Activated naive CD4-positive, alpha-beta T cell treated with Interleukin-2 at 50 U/mL for 16 hours (primary cell): ENCODE data around the gene NPPA.
"Not testable (repeated sequence)": the region's sequence is repeated elsewhere in the genome, so short reads cannot be mapped to it uniquely, and the experiment has no call there.

Source experiments
- DNase-seq: peaks from one replicate; pipeline ENCODE4 v3.0.0-alpha.2; 2020

NPPA gene

DNA sequence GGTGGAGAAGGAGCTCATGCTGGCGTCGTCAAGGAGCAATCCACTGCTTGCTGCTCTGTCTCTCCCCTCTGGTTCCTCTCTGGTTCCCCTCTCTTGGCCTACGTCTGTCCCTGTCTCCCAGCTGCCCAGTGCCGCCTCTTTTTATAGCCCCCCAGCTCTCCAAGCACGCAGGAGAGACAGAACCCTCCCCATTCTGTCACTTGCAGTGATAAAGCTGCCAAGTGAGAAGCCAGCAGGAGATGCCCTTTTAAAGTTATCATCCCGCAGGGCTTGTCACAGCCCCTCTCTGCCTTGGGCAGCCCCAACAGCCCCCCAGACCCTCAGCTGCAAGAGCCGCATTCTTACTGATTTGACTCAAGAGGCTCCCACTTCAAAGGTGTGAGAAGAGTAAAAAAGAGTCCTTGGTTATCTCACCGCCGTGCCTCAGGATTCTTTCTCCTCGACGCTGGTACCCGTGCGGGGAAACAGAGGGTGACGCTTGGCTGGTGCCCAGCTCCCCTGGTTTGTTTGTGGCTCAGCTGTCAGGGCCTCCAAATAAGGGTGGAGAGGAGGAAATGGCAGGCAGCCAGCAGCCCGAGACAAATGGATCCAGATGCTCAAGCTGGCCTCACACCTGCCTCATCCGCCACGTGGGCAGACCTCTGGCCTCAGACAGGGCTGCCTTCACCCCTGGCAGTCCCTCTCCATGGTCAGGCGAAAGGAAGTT lies at the start of gene NPPA:
Gene NPPA (minus strand): TSS at position 117 of the 706 bp plus-strand sequence. CDS start 99 bp downstream, at position 18.
- no peak for DNase-seq

DNA sequence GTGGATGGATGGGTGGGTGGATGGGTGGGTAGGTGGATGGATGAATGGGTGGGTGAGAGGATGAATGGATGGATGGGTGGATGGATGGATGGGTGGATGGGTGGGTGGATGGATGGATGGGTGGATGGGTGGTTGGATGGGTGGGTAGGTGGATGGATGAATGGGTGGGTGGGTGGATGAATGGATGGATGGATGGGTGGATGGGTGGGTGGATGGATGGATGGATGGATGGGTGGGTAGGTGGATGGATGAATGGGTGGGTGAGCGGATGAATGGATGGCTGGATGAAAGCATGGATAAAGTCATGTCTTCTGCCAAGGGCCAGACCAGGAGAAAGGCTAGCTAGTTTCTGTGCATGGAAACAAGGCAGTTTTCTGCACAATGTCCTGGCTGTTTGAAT lies 46.9 kb upstream of the NPPA start:
- DNase-seq: not testable (repeated sequence)

DNA sequence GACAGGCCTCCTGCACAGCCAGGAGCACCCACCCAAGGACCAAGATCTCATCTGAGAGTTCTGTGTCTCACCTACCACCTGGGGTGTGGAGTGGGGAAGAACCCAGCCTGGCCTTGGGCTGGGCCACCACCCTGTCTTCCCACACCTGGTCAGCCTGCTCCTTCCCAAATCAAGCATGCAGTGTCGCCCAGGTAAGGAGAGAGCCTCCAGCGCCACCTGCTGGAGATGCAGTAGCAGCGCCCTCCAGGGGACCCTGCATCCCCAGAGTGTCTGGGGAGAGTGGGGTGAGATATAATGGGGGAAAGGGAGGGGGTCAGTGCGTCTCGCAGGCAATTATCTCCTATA lies 46.3 kb upstream of the NPPA start:
- peak; percentile 71 for DNase-seq

DNA sequence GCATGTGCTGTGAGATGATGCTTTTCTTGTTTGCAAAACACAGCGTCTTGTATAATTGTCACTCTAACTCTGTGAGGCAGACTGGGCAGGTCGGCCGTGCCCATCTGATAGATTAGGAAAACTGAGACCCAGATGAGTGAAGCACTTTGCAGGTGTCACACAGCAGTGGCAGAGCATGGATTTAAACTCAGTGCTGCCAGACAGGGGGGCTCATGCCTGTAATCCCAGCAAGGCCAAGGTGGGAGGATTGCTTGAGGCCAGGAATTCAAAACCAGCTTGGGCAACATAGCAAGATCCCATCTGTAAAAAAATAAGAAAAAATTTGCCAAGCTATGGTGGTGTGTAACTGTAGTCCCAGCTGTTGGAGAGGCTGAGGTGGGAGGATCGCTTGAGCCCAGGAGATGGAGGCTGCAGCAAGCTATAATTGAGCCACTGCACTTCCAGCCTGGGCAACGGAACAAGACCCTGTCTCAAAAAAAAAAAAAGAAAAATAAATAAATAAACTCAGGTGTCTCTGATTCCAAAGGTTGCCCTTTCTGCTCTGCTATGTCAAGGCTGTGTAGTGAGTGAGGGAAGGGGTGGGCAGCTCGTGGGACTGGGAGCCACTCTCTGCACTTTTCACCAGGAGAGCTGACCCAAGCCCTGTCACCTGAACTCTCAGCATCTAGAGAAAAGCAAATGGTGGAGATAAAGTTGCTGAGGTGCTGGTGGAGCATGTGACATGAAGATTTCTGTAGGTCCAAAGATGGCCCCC lies 44.0 kb upstream of the NPPA start:
- DNase-seq: no peak

DNA sequence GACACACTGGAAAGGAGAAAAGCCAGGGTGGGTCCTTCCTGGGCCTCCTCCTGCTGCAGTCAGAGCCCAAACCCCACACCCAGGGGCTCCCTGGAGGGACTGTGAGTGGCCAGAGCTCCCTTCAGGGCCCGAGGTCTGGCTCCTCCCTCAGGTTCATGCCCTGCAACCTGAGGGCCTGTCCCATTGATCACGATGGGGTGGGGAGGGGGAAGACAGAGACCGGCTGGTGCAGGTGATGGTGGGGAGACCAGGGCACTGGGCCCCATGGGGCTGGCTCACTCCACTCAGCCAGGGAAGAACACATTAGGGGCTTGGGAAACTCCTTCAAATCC lies 41.3 kb upstream of the NPPA start:
- DNase-seq: no peak

DNA sequence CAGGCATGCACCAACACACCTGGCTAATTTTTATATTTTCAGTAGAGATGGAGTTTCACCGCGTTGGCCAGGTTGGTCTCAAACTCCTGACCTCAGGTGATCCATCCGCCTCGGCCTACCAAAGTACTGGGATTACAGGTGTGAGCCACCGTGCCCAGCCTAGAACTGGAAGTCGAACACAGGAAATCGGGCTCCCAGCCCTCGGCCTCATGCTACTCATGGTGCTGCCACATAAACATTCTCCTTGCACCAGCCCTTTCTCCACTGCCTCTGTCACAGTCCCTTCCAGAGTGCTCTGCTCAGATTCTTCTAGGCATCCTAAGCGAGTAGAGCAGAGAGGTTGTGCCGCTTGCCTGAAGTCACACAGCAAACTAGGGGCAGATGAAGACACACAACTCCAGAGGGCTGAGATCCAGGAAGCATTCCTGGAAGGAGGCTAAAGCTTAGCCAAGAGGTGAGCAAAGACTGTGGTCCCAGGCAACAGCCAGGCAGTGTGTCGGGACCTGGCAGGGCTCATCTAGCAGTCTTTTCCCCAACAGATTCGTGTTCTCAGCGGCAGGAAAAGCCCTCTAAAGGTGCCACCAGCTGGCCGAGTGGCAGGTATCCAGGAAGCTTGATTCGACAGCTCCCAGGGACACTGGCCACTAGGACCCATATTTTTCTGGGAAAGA lies 40.8 kb upstream of the NPPA start:
- no peak for DNase-seq

DNA sequence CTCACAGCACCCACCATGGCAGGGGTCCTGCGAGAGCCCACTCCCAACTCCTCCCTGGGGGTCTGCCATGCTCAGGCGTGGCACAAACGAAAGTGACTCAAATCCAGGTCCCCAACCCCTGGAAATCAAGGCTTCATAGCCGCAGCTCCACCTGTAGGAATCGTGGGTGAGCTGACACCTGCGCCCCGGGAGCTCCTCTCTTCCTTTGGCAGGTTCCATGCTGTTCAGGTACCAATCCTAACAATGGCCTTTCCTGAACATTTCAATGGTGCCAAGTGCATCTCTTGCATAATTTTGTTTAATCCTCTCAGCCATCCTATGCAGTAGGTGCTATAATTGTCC lies 40.1 kb upstream of the NPPA start:
- DNase-seq: no peak

DNA sequence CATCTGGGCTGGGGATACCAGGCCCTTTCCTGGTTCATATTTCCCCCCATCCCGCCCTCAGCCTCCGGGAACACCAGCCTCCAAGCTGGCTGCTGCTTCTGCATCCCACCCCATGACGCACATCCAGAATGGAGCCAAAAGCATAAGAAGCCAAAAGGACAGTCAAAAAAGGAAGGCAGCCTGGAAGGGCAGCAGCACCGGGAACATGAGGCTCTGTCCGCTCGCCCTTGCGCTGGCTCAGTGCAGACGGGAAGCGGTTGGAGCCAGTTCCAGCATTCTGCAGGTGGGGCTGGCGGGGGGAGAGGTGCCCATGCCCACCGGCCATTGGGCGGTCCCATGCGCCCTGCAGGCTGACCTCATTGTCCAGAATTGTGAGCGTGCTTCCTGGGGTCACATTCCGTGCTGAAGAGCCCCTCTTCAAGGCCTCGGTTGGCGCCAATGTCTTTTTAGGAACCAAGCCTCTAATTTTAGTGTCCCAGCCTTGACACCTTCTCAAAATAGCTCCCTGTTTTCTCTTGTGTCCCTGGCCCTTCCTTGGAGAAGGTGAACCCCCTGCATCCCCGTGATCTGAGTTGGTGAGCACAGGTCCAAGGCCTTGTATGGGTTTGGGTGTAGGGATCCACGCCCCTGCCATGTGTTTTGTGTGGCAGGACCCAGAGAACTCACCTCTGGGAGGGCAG lies 39.5 kb upstream of the NPPA start:
- DNase-seq: no peak

DNA sequence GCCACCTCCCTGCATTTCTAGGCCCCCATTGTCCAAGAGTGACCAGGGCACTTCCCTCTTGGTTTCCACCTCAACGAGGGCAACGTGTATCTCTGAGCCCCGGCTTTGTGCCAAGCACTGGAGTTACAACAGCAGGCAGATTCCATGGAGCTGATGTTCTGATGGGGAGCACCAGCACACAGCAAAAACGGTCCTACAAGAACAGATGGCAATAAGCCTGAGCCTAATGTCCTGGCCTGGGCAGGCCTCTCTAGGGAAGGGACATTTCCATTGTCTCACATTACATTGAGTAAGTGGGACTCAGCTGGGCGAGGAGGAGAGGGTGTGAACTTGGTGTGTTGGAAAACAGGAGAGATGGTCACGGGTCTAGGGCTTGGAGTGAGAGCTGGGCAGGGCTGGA lies 38.3 kb upstream of the NPPA start:
- DNase-seq: no peak

DNA sequence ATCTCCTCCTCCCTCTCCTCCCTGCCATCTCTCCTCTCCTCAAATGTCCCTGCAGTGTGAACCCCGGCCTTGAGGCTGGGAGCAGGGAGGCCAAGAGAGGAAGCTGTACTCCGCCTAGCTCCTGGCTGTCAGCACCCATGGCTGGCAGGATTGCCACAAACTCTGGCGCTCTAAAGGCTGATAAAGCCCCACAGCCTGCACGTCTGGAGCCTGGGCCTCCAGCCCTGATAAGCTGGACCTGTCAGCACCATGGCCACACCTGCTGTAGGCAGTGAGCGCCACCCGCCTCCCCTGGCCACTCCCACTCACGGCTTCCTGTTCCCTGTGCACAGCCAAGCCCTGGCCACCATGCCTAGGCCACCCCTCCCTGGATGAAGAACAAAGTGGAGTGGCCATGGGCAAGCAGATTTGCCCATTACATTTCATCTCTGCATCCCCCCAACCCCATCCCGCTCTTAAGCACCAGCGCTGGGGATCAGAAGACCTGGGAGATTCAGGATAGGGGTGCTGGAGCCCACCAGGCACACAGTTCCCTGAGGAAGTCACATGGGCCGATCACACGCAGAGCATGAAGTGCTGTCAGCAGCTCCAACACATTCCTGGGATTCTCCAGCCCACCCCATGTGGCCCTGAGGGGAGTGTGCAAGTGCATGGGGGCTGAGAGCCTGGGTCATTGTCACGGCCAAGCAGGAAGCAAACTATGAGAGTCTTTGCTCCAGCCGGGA lies 35.4 kb upstream of the NPPA start:
- no peak for DNase-seq

DNA sequence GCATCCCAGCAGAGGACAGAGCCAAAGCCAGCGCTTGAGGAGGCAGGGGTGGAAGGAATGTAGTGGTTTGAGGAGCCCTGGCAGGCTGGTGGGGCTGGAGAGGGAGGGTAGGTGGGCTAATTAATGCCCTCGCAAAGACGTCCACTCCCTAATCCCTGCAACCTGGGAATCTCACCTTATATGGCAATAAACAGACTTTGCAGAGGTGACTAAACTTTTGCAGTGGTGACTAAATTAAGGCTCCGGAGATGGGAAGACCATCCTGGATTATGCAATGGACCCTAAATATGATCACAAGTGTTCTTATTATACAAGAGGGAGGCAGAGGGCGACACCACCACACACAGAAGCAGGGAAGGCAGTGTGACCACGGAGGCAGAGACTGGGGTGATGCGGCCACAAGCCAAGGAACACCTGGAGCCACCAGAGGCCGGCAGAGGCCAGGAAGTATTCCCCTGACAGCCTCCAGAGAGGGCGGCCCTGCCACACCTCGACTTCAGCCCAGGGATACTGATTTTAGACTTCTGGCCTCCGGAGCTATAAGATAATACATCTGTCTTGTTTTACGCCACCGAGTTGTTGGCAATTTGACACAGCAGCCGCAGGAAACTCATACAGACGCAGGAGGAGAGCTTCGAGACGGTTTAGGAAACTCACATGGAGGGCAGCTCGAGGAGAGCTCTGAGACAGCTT lies 34.3 kb upstream of the NPPA start:
- DNase-seq: no peak

DNA sequence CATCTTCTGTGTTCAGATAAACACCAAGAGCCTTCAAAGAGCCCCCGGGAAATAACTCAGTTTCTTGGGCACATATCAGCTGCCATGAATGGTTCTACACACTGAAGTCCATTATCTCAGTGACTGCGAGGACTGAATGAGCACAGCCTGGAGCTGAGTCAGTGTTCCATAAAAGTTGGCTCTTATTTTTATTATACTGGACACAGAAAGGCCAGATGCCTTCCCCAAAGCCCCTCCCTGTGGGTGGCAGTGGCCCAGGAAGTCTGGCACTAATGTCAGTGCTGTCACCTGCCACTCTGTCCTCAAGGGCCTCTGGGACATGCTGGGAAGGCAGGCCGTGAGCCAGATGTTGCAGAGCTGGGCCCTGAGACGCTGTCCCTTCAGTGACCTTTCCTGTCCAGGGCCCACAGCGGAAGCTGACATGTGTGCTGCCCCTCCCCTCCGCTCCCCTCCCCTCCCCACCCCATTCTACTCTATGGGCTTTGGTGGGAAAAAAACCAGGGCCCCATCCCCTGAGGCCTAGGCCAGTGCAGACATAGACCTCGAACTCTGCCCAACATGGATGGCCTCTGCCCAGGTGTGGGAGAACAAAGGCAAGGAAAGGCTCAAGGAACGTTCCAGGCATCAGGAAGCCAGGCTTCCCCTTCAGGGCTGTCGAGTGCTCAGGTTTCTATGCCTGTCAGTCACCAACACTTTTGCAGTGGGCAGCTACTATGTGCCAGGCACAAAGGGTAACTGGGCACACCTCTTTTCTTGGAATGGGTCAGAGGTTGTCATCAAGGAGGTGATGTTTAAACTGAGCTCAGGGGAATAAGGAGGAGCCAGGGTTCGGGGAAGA lies 33.5 kb upstream of the NPPA start:
- no peak for DNase-seq

DNA sequence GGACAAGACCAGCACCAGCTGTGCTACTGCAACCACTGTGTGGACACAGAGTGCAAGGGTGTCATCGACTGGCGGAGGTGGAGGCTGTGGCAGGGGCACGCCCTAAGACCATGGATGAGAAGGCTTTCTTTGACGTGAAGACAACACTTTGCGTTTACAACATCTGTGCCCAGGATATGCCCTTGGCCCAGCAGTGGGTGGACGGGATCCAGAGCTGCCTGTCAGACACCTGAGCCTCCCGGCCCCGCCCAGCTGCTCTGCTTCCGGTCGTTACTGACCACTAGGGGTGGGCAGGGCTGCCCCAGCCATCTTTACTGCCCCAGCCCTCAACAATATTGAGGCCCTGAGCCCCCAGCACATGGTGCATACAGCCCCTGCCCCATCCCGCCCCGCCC lies 32.6 kb upstream of the NPPA start:
- DNase-seq: no peak

DNA sequence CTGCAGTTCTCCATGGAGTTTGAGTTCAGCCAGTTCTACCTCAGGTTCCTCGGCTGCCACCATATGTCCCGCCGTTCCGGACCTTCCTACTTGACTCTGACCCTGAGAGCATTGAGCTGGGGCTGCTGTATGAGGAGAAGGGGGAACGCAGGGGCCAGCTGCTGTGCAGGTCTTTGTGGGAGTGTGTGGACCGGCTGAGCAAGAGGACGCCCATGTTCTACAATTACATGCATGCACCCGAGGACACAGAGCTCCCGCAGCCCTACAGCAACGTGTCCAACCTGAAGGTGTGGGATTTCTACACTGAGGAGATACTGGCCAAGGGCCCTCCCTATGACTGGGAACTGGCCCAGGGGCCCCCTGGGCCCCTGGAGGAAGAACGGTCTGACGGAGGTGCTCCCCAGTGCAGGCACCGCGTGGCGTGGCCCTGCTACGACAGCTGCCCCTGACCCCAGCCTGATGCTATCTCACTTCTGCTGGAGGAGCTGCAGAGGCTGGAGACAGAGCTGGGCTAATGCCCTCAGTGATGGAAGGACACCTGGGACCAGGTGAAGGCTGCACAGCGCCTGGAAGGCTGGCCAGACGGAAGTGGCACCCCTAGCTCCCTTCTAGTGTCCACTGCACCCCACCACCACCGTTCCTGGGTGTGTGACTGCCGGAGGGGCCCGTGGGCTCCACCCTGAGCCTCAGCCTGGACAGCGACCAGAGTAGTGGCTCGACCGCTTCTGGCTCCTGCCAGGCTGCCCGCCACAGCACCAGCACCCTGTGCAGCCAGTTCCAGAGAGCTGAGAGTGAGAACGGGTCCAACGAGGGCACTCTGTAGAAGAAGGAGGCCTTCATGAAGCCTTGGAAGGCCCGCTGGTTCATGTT lies 32.0 kb upstream of the NPPA start:
- DNase-seq: no peak

DNA sequence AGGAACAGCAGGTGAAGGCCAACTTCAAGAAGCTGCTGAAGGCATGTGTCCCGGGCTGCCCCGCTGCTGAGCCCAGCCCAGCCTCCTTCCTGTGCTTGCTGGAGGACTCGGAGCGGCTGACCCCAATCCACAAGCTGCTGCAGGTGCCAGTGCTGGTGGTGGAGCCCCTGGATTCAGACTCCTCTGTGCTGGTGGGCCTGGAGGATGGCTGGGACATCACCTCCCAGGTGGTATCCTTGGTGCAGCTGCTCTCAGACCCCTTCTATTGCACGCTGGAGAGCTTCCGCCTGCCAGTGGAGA lies 31.3 kb upstream of the NPPA start:
- DNase-seq: no peak

DNA sequence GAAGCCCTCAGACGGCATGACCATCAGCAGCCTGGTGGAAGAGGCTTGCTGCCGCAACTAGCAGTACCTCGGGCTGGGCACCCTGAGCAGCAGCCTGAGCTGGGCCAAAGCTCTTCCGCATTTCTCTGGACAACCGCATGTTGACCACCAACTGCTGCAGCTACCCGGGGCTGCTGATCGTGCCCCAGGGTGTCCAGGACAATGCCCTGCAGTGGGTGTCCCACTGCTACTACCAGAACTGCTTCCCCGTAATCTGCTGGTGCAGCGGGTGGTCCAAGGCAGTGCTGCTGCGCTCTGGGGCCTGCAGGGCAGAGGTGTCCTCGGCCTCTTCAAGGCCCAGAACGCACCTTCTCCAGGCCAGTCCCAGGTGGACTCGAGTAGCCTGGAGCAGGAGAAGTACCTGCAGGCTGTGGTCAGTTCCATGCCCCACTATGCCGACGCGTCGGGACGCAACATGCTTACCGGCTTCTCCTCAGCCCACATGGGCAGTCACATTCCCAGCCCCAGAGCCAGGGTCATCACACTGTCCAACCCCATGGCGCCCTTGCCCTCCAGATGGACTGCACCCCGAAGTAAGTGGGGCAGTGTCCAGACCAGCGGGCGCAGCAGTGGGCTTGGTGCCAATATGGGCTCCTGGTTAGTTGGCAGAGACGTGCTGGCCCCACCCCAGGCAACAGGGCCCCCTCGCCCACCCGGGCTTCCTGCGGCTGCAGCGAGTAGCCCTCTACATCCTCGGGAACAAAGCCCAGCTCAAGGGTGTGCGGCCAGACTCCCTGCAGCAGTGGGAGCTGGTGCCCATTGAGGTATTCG lies 30.7 kb upstream of the NPPA start:
- DNase-seq: no peak

DNA sequence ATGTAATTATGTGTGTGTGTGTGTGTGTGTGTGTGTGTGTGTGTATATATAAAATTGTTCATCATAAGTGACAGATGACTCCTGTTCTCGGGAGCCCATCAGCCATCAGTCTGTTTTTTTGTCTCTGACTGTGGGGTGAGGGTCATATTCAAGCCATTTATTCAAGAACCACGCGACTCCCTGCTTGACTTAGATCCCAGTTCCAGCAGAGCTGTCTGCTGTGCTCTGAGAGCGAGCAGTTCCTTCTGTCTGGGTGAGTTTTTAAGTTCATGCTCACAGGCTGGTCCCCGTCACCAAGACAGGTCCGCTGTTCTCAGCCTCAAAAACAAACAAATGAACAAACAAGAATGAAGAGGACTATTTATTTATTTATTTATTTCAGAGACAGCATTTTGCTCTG lies 29.5 kb upstream of the NPPA start:
- no peak for DNase-seq

DNA sequence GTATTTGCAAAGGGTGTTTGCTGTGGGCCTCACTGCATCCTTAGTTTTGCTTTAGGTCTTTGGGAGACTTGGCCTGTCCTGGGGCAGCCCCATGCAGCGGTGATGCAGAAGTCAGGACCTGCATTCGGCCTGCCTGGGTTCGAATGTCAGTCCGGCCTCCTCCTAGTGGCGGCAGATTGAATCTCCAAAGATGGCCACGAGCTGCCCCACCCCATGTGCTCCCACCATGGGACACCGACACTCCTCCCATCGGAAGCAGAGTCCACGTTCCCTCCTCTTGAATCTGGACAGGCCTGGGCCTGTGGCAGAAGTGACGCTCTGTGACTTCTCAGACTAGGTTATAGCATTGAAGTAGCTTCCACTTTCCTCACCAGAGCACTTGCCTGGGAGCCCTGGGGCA lies 27.5 kb upstream of the NPPA start:
- no peak for DNase-seq

DNA sequence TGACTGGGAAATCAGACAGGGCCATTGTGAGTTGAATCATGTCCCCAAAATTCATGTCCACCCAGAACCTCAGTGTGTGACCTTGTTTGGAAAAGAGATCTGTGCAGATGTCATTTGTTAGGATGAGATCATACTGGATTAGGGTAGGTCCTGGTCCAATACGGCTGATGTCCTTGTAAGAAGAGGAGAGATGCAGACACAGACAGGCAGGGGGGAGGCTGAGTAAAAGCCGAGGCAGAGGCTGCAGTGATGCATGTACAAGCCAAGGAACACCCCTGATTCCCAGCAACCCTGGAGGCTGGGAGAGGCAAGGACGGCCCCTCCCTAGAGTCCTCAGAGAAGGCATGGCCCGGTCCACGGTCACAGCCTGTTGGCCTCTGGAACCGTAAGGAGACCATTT lies 27.0 kb upstream of the NPPA start:
- no peak for DNase-seq

DNA sequence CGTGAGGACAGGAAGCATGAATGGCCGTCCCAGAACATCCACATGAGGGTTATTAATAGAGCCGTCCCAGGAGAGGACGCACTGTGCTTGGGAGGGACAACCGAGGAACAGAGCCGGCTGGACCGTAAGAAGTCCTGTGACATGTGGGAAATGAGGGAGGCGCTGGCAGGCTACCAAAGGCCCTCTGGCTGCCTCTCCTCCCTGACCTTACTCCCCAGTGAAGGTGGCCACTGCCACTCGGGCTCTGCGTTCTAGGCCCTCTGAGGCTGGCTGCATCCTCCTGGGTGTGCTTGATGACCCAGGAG lies 26.6 kb upstream of the NPPA start:
- no peak for DNase-seq
